ENCODE measurements around the gene VEGFC.

VEGFC gene

GRCh38 chr4:176788971-176789370, 3.8 kb downstream of the VEGFC start:
- H3K36me3 Mint-ChIP-seq, result no peaks in the 10 kb centered on the region
- H3K27ac Mint-ChIP-seq, result no peak overlapping the region
- no peaks in the 10 kb centered on the region for H3K9me3 Mint-ChIP-seq
- CTCF ChIA-PET, result interaction anchor here (1.4 kb wide), 1 partner anchor 258 kb away, joined by 10 read pairs; no protein-coding TSS in a partner anchor
- peaks cover 5% of the 10 kb centered on the region for H3K4me1 Mint-ChIP-seq
- no peak for DNase-seq
- H3K27me3 Mint-ChIP-seq, result peaks cover 29% of the 10 kb centered on the region
- H3K4me3 Mint-ChIP-seq, result no peak overlapping the region

DNA sequence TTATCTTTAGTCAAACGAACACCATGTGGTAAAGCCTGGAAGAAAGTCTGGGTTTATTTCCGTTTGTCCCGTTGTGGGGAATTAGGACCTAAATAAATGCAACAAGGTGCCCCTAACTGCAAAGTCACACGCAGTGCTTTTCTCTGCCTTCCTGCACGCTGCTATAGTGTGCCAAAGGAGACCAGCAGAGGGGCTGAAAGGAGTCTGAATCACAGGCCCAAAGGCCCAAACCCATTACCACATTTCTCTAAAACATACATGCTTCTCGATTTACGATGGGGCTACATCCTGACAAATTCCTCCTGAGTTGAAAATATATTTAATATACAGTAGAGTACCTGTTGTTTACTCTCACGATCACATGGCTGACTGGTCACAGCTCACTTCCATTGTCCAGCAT, 4.5 kb downstream of the VEGFC start:
- peaks cover 4% of the 10 kb centered on the region for H3K4me1 Mint-ChIP-seq
- no peak for DNase-seq
- CTCF ChIA-PET, result interaction anchor here (1.4 kb wide), 1 partner anchor 259 kb away, joined by 10 read pairs; no protein-coding TSS in a partner anchor

DNA sequence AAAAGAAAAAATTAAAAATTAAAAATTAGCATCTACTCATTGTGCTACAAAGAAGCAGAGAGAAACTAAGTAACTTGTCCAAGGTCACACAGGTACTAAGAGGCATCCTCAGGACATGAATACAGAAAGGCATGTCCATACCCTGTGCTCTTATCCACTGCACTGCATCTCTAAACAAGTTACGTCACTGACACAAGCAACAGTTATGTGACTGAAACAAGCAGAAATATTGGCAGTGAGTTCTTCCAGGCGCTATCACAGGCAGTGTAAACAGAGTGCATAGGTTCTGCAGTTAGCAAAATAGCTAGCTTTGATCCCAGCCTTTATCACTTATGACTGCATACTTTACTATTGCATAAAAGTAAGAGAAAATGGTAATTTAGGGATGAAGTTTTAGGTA, 7.9 kb downstream of the VEGFC start:
- CTCF ChIA-PET, result no interaction called here
- Mint-ChIP-seq H3K27ac (no peak overlapping the region), H3K4me3 (no peak overlapping the region), H3K9me3 (no peaks in the 10 kb centered on the region), H3K36me3 (no peaks in the 10 kb centered on the region), H3K27me3 (no peaks in the 10 kb centered on the region), H3K4me1 (no peaks in the 10 kb centered on the region)
- DNase-seq, result no peak

More for the DNA sequence above, 4.5 kb downstream of the VEGFC start:
- no peak overlapping the region for H3K4me3 Mint-ChIP-seq
- H3K27me3 Mint-ChIP-seq, result peaks cover 22% of the 10 kb centered on the region
- H3K9me3 Mint-ChIP-seq, result no peaks in the 10 kb centered on the region
- H3K36me3 Mint-ChIP-seq, result no peaks in the 10 kb centered on the region
- H3K27ac Mint-ChIP-seq, result no peak overlapping the region

DNA sequence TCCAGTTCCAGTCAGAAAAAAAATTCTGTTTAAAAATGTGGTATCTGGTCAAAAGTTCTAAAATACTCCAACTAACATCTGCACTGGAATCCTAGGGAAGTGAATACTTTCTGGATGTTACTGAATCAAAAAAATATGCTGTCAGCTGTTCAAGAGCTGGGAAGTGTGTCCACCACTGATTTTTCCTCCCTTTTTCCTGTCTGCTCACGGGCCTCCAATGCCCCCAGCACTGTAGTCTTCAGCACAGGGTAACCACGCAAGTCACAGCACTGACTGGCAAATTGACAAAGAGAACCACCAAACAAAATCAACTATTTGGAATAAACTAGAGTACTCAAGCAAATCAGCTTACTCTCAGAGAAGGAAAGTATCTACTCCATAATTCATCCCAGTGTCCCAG, 9.9 kb downstream of the VEGFC start:
- CTCF ChIA-PET, result no interaction called here
- no peak for DNase-seq
- no peak overlapping the region for H3K4me3 Mint-ChIP-seq
- no peaks in the 10 kb centered on the region for H3K36me3 Mint-ChIP-seq
- H3K9me3 Mint-ChIP-seq, result no peaks in the 10 kb centered on the region
- no peaks in the 10 kb centered on the region for H3K4me1 Mint-ChIP-seq
- H3K27me3 Mint-ChIP-seq, result no peaks in the 10 kb centered on the region
- H3K27ac Mint-ChIP-seq, result no peak overlapping the region

DNA sequence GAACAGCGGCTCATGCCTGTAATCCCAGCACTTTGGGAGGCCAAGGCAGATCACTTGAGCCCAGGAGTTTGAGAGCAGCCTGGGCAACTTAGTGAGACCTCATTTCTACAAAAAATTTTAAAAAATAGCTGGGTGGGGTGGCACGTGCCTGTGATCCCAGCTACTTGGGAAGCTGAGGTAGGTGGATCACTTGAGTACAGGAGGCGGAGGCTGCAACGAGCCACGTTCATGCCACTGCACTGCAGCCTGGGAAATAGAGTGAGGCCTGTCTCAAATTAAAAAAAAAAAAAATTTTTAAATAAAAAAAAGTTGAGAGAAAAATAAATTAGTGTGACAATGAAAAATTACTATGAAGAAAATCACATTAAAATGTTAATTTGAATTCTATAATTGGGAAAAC, 10.5 kb downstream of the VEGFC start:
- CTCF ChIA-PET, result no interaction called here

DNA sequence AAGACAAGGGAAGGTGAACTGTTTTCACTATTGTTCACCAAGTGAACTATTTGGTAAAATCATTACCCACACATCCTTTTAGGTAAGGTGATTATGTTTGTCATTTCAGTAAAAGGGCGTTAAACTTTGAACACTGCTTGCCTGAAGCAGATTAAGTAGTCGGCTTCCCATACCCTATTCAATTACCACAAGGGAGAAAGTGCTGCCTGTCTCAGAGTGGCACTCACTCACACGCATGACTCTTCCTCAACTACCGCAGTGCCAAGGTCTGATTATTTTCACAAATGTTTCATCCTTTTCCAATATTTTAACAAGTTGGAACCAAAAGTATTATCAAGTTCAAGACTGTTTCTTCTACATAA, 11.0 kb downstream of the VEGFC start:
- no peak for DNase-seq
- no peaks in the 10 kb centered on the region for H3K9me3 Mint-ChIP-seq
- H3K27me3 Mint-ChIP-seq, result no peaks in the 10 kb centered on the region
- no peaks in the 10 kb centered on the region for H3K36me3 Mint-ChIP-seq
- no peak overlapping the region for H3K4me3 Mint-ChIP-seq
- no peak overlapping the region for H3K27ac Mint-ChIP-seq
- no peaks in the 10 kb centered on the region for H3K4me1 Mint-ChIP-seq
- CTCF ChIA-PET, result no interaction called here

More for the DNA sequence above, 10.5 kb downstream of the VEGFC start:
- Mint-ChIP-seq H3K36me3 (no peaks in the 10 kb centered on the region), H3K4me3 (no peak overlapping the region), H3K27ac (no peak overlapping the region), H3K9me3 (no peaks in the 10 kb centered on the region), H3K27me3 (no peaks in the 10 kb centered on the region), H3K4me1 (no peaks in the 10 kb centered on the region)
- DNase-seq, result no peak

GRCh38 chr4:176780995-176781738, 11.6 kb downstream of the VEGFC start:
- DNase-seq, result no peak
- Mint-ChIP-seq H3K9me3 (no peaks in the 10 kb centered on the region), H3K27ac (no peak overlapping the region), H3K27me3 (no peaks in the 10 kb centered on the region), H3K4me3 (no peak overlapping the region), H3K4me1 (no peaks in the 10 kb centered on the region), H3K36me3 (no peaks in the 10 kb centered on the region)
- CTCF ChIA-PET, result no interaction called here

DNA sequence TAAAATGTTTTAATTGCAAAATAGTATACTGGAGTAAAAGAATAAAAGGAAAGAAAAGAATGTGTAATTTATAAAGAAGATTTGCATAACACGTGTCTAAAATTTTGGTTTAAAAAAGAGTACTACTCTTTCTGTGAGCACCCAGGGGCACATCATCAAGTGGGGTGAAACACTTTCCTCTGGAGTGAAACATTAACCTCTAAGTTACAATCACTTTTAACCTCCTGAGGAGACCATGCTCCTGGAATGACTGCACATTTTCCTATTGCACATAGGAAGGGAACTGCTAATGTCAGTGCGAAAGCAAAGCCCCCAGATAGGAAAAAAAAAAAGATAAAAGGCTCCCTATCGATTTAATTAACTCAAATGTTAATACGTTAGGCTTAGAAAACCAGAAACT, 13.3 kb downstream of the VEGFC start:
- CTCF ChIA-PET, result interaction anchor here (0.8 kb wide), 1 partner anchor 268 kb away, joined by 3 read pairs; no protein-coding TSS in a partner anchor
- no peaks in the 10 kb centered on the region for H3K9me3 Mint-ChIP-seq
- H3K36me3 Mint-ChIP-seq, result no peaks in the 10 kb centered on the region
- no peak overlapping the region for H3K27ac Mint-ChIP-seq
- no peaks in the 10 kb centered on the region for H3K27me3 Mint-ChIP-seq
- no peak overlapping the region for H3K4me3 Mint-ChIP-seq
- no peak for DNase-seq
- H3K4me1 Mint-ChIP-seq, result no peaks in the 10 kb centered on the region

DNA sequence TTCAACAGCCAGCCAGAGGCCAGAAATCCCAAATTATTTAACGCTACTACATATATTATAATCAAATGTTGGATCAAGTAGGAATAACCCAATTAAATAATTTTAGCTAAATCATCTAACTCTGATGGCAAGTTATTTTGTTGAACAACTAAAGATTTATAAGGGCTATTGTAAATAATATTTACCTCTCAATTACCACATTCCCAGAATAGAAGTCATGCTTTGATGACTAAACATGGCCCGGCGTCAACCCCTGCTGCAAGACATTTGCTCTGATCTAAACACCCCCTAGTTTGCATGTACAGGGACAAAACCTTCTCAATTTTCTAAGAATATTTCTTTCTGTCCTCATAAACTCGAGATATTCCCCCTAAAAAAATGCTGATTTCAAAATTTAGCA, 14.2 kb downstream of the VEGFC start:
- no peak overlapping the region for H3K4me3 Mint-ChIP-seq
- no peaks in the 10 kb centered on the region for H3K36me3 Mint-ChIP-seq
- no peaks in the 10 kb centered on the region for H3K9me3 Mint-ChIP-seq
- no peak for DNase-seq
- no peaks in the 10 kb centered on the region for H3K4me1 Mint-ChIP-seq
- no peak overlapping the region for H3K27ac Mint-ChIP-seq
- no peaks in the 10 kb centered on the region for H3K27me3 Mint-ChIP-seq
- CTCF ChIA-PET, result interaction anchor here (0.6 to 1.8 kb wide), 2 partner anchors 222 to 269 kb away, joined by 3 to 6 read pairs; no protein-coding TSS in a partner anchor

DNA sequence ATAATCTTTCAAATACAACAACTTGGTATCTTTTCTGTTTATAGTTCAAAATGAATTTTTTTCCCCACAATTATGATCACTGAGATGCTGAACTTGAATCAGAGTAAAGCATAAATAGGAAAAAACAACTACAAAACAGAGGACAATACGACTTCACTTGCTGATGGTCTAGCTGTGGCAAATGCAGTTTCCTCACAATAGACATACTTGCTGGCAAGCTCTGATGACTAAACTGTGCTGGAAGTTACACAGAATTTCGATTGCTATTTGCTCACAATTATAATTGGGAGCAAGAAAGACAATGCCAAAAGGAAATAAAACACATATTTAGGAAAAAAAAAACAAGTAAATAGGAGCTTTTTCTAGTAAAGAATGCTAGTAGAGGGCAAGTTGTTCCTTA, 14.7 kb downstream of the VEGFC start:
- no peaks in the 10 kb centered on the region for H3K9me3 Mint-ChIP-seq
- no peaks in the 10 kb centered on the region for H3K36me3 Mint-ChIP-seq
- H3K27ac Mint-ChIP-seq, result no peak overlapping the region
- no peaks in the 10 kb centered on the region for H3K27me3 Mint-ChIP-seq
- no peak overlapping the region for H3K4me3 Mint-ChIP-seq
- DNase-seq, result no peak
- H3K4me1 Mint-ChIP-seq, result no peaks in the 10 kb centered on the region
- CTCF ChIA-PET, result interaction anchor here (0.6 to 1.8 kb wide), 2 partner anchors 222 to 270 kb away, joined by 3 to 6 read pairs; no protein-coding TSS in a partner anchor

DNA sequence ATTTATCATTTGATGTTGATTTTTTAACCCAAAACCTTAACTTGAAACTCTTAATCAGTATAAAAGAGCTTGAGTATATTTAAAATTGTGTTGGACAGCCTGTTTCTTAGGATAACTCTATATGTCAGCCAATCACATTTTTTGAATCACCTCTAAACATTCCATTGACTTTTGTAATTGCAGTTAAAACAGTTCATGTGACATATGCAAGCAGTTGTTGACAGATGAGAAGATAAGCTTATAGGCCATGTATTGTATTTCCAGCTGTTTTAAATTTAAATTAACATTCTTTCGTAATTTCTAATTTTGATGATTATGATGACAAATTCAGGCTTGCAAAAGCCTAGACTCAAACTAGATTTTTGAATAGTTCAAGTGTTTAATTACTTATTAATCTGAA, 17.4 kb downstream of the VEGFC start:
- CTCF ChIA-PET, result no interaction called here
- no peaks in the 10 kb centered on the region for H3K4me1 Mint-ChIP-seq
- H3K27ac Mint-ChIP-seq, result no peak overlapping the region
- no peaks in the 10 kb centered on the region for H3K36me3 Mint-ChIP-seq
- H3K9me3 Mint-ChIP-seq, result no peaks in the 10 kb centered on the region
- no peak overlapping the region for H3K4me3 Mint-ChIP-seq
- no peaks in the 10 kb centered on the region for H3K27me3 Mint-ChIP-seq
- no peak for DNase-seq

DNA sequence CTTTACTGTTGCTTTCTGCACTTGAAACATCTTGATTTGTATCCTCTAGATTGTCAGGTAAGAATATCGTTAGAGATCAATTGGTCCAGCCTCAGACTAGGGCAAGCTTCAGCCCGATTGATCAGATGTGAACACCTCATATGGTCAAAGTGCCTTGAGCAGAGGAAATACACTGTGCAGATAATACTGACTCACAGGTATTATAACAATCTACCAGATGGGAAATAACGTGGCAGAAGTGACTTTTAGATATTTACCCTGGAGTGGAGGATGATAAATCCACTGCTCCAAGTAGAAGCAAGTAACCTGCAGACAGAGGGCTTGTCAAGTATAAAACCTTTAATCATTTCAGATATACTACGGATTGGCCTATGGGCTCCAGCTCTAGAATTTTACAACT, 17.9 kb downstream of the VEGFC start:
- CTCF ChIA-PET, result no interaction called here
- no peak for DNase-seq
- no peaks in the 10 kb centered on the region for H3K36me3 Mint-ChIP-seq
- no peaks in the 10 kb centered on the region for H3K4me1 Mint-ChIP-seq
- H3K27ac Mint-ChIP-seq, result no peak overlapping the region
- H3K4me3 Mint-ChIP-seq, result no peak overlapping the region
- no peaks in the 10 kb centered on the region for H3K9me3 Mint-ChIP-seq
- H3K27me3 Mint-ChIP-seq, result no peaks in the 10 kb centered on the region

GRCh38 chr4:176769514-176769913, 23.2 kb downstream of the VEGFC start:
- Mint-ChIP-seq H3K4me3 (no peak overlapping the region), H3K9me3 (no peaks in the 10 kb centered on the region), H3K4me1 (no peaks in the 10 kb centered on the region), H3K27me3 (no peaks in the 10 kb centered on the region), H3K36me3 (no peaks in the 10 kb centered on the region), H3K27ac (no peak overlapping the region)
- CTCF ChIA-PET, result no interaction called here
- no peak for DNase-seq

GRCh38 chr4:176767183-176767582, 25.5 kb downstream of the VEGFC start:
- Mint-ChIP-seq H3K27ac (no peak overlapping the region), H3K27me3 (no peaks in the 10 kb centered on the region), H3K36me3 (no peaks in the 10 kb centered on the region), H3K4me3 (no peak overlapping the region), H3K4me1 (no peaks in the 10 kb centered on the region), H3K9me3 (no peaks in the 10 kb centered on the region)
- CTCF ChIA-PET, result no interaction called here
- no peak for DNase-seq

DNA sequence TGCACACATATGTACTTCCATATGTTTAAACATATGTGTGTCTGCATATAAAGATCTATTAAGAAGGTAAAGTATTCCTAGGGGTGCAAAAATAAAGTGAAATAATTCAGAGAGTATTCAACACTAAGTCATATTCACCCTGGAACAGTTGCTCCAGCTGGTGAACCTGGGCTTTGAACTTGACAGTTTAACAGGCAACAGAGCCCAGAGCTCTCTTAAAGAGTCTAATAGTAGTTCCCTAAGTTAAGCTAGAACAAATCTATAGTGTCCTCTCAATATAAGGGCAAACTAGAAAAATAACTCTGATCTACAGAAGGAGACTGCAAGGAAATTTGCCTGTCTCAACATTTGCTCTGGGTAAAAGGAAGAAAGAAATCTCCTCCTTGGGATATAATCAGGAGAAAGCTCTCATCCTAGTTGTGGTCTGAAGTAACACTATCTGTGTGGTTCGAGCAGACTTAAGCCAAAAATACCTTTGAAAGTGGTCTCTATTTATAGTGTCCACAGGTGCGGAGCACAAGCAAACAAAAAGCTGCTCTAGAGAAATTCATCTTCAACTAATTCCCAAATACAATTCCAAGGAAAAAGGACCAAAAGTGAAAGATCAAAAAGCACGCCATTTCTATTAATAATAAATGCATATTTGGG, 29.9 kb downstream of the VEGFC start:
- Mint-ChIP-seq H3K27ac (no peak overlapping the region), H3K36me3 (no peaks in the 10 kb centered on the region), H3K4me3 (no peak overlapping the region), H3K9me3 (no peaks in the 10 kb centered on the region), H3K27me3 (no peaks in the 10 kb centered on the region), H3K4me1 (no peaks in the 10 kb centered on the region)
- DNase-seq, result no peak
- CTCF ChIA-PET, result no interaction called here
